NCI-H460 (cell line): ENCODE data around the gene ICAM4. TPM values are rescaled to one million over a fixed set of nuclear protein-coding genes. Genes with fewer than 3 reads are reported as not detected.

Source experiments
- DNase-seq: peaks from one replicate; pipeline ENCODE4 v3.0.0-alpha.2; 2016; ENCODE audit warnings: low read depth; ENCODE audit errors: extremely low read depth
- total RNA-seq: library from RNA; depleted of rRNA; stranded (reverse); fragments of >200 nt; shearing (Covaris generic); gene quantifications from 2 replicates; pipeline ENCODE4 v1.2.3, GENCODE V29; 2014

Gene ICAM4
- total RNA-seq, 1 experiment from 2014 or later: not detected

GRCh38 chr19:10316229-10317044 is 29.7 kb downstream of the ICAM4 start:
- DNase-seq: no peak

- no peak for DNase-seq
Measured at GRCh38 chr19:10317045-10317856, 30.5 kb downstream of the ICAM4 start.

GRCh38 chr19:10317857-10318462 is 31.2 kb downstream of the ICAM4 start:
- no peak for DNase-seq

- no peak for DNase-seq
Measured at GRCh38 chr19:10318807-10319682, 32.3 kb downstream of the ICAM4 start.

DNA sequence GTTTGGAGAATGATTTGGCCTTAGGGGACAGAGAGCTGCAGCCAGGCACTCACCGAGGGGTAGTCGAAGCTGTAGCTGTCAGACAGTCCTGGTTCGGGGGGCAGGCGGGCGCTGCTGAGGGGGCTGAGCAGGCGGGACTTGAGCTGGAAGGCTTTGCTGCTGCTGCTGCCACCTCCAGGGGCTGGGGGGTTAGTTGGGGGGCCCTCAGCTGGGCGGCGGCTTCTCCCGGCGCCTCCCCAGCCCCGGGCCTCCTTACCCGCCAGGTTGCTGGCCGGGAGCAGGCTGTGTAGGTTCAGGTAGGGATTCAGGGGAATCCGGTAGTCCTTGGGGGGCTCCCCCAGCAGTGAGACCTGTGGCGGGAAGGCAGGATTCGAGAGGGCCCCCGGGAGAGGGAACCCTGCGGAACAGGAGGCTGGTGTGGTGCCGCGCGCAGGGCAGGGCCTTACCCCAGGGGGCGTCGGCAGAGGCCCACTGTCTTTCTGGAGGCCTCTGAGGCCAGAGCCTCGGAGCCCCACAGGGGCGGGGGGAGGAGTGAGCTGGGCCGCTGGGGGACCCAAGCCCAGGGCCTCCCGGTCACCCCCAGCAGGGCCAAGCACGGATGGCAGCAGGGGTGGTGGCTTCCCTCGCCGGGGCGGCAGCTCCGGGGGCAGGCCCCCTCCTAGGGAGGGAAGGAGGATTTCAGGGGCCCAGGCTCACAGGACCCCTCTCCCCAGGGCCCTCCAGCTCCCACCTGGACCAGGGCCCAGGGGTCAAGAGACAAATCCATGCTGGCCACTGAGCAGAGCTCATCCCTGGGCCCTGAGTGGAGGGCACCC is 34.1 kb downstream of the ICAM4 start:
- DNase-seq: no peak

GRCh38 chr19:10321417-10321797 is 34.7 kb downstream of the ICAM4 start:
- DNase-seq: no peak

DNA sequence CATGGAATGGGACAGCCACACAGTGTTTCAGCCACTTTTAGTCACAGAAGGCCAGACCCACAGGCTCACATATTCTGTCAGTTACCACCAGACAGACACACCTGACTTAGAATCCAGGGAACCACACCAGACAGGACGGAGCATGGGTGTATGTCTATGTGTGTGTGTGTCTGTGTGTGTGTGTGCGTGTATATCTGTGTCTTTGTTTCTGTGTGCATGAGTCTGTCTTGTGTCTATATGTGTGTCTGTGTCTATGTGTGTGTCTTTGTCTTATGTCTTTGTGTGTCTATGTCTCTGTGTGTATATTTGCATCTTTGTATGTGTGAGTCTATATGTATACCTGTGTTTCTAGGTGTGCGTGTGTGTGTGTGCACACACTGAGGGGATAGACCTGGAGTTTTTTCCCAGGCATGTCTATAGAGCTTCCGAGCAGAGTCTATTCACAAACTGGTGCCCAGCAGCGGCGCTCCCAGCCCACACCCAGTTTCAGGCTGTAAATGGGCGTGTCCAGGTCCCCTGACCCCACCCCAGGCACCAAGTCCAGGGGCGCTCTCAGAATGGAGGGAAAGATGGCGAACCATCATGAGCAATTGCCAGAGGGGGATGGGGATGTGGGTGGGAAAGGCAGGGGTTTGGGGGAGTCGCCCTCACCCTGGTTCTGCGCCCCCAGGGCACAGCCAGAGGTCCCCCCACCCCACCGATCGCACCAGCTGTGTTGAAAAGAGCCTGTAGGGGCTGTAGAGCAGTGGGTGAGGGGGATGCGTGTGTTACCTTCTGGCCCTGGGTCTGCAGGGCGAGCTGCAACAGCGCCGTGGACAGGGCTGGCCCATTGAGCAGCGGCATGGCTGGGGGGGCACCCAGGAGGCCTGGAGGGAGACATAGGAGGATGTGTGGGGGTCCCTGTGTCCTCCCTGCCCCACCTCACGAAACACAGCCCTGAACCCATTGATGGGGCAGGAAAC is 35.4 kb downstream of the ICAM4 start:
- DNase-seq: no peak

DNA sequence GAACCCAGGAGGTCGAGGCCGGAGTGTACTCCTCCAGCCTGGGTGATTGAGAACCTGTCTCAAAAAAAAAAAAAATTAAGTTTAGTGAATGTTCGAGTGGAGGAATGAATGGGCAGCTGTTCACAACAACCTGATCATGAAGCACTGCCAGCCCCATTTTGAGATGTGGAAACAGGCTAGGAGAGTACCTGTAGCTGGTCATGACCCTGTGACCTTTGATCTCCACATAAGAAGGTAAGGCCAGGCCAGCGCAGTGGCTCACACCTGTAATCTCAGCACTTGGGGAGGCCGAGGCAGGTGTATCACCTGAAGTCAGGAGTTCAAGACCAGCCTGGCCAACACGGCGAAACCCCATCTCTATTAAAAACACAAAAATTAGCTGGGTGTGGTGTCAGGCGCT is 39.0 kb downstream of the ICAM4 start:
- DNase-seq: no peak

DNA sequence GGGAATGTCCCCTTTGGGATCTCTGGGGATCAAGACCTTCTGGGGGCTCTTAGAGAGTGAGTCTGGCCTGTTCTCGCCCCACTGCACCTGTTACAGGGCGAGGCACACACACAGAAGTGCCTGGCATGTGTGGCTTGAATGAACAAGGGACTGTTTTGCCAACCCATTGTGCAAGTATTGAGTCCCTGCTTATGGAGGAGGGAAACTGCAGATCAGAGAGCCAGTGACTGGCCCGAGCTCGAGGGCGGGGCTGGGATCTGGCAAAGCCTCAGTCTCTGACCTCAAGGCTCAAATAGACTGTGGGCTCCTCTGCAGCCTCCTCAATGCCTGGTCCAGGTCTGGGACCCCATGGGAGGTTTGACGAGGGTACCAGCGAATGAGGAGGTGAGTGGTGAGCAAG is 41.0 kb downstream of the ICAM4 start:
- no peak for DNase-seq

DNA sequence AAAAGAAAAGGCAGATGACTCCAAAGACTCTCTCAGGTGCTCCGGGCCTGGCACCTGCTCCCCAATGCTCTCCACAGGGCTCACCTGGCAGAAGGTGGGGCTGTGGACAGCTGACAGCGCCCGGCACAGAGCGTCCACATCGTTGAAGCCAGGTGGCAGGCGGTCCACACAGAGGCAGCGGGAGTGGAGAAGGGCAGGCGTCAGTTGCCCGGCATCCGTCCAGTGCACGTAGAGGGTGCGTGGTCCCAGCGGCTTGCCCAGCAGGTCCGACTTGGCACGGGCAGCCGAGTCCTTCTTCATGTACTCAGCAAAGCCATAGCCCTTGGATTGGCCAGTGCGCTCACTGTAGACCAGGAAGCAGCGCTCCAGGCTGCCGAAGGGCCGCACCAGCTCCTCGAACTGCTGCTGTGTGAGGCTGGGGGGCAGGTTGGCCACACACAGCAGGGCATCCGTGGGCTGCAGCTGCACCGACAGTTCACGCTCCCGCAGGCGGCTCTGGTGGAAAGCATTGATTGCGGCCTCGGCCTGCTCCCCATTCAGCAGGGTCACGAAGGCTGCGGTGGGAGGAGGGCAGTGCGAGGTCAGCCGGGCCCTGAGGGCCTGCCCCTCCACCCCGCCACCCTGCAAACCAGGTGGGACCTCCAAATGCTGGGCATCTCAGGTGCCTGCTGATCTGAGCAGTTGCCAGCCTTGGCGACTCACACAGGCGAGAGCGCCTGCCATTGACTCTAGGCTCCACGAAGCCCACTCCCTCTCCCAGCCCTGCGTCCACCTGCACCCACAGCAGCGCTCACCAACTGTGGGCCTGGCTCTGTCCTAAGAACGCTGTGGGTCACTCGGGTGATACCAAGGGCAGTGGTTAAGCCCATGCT is 42.0 kb downstream of the ICAM4 start:
- DNase-seq: no peak

DNA sequence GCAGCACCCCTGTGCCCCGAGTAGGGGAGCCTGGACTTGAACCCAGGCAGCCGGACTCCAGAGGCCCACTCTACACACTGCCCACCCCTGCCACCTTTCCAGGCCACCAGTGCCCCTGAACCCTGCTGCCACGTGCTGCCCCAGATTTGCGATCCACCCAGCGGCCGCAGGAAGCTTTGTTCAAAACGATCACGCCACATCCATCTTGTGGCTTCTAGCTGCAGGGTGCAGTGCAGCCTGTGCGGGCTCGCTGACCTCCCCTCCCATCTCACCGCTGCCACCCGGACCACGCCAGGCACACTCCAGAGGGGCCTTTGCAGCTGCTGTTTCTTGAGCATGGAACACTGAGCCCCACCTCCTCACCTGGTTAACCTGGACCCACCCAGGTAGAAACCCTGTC is 42.8 kb downstream of the ICAM4 start:
- DNase-seq: no peak

DNA sequence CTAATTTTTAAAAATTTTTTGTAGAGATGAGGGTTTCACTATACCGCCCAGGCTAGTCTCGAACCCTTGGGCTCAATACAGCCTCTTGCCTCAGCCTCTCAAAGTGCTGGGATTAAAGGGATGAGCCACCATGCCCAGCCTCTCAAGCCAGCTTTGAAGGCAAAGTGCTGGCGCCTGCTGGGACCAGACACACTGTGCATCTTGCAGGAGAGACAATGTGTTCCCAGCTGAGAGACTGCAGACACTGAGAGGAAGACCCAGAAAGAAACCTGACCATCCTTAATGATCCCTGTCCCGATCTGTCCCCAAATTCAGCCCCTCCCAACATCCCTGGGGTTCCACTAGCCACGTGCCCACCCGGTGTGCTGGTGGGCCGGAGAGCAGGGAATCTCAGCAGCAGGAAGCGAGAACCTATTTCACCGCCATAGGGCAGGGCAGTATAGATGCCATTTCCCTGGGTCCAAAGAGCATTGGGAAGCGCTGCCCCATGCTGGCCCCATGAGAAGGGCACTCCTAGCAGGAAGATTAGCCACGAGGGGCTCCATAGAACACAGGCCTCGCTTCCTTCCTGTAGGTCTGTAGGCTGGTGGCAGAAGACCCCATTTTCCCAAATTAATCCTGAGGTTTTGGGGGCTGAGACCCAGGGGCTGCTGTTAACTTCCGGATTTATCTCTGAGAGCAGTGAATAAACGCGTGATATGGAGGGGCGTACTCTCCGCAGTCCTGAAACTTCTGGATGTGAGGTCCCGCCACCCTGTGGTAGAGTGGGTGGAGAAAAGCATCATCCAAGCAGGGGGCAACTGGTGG is 45.6 kb downstream of the ICAM4 start:
- DNase-seq: no peak

DNA sequence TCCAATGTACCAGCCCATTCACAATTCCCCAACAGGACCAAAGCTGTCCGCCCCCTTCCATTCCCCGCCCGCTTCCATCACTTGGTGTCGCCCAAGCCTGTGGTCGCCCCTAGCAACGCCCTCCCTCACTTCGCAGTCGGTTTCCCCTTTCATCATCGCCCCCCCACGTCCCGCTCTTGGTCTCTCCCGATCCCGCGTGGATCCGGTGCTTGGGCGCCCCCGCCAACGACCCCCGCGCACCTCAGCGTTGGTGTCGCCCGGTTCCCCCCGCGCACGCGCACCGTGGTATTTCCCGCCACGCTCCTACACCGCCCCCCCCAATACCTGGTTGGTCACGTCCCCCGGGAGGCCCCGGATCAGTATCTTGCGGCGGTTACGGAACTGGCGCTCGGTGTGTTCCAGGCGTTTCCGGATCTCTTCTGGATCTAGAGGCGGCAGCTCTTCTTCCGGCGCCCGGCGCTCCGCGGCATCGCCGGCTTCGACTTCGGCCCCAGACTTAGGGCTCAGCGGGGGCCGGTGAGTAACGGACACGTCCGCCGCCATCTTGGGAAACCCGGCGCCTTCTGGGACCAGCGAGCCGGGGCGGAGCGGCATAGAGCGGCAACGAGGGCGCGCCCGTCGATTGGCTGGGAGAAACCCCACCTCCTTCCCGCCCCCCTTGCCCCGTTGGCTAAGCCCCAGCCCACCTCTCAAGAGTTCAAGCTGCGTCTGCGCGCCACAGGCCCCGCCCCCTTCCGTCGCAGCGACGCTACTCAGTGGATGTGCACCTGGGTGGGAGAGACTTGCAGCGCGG is 46.4 kb downstream of the ICAM4 start, which contains the start of gene RAVER1:
Gene RAVER1, minus strand, starts transcription at position 565 of the 793 bp plus-strand sequence. Its CDS starts 22 bp downstream, at position 543.
- DNase-seq: peak; percentile 93

DNA sequence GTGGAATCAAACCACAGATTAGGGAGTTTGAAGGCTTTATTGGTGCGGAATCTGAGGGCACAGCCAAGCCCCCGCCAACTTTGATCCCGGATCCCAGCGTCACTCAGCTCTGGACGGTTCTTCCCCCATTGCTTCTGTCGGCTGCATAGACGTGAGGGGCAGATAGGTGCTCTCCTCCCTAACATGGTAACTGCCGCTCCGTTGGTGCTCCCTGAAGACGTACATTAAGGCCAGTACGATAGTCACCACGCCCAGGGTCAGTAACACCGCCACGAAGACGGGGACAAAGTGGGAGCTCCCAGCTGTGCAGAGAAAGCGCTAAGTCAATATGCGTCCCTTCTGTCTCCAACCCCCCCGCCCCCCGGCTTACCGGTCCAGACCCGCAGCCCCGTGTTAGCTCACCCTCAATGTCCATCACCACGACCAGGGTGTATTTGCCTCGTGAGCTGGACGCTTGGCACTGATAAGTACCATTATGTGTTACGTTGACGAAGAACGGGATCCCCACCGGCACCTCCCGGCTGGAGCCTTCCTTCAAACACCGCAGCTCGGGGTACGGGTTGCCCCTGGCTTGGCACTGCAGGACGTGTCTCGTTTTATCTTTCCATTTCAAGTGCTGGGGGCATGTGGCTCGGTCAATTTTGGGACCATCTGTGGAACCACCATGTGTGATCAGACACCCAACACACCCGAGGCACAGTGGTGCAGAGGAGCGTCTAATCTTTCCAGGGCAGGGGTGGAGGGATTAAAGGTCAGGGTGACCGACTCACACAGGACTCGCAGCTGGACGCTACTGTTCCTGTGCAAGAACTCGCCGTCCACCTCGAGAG is 47.2 kb downstream of the ICAM4 start:
- no peak for DNase-seq
